PFSK-1 (cell line): ENCODE results near the gene MYMK.

ENCODE experiments used
- FOXP2 ChIP-seq: optimal IDR thresholded peaks from 2 replicates; pipeline ENCODE3; 2011; ENCODE audit warnings: borderline replicate concordance, control low read depth, inconsistent platforms; ENCODE audit not compliant: insufficient read depth; ENCODE audit errors: extremely low read length, extremely low read depth
- REST ChIP-seq, 2 experiments: IDR thresholded peaks; 2 replicates each; pipeline versions ENCODE4 v1.6.1 to v1.8.0; 2011 to 2012; ENCODE audit warnings: low read depth in 2 of 2, low read length in 2 of 2, control low read depth in 1 of 2, inconsistent platforms in 1 of 2, mild to moderate bottlenecking in 1 of 2, moderate library complexity in 1 of 2; ENCODE audit not compliant: insufficient read depth in 1 of 2

GRCh38 chr9:133472753-133473378 lies 51.9 kb downstream of the MYMK start:
- TF ChIP-seq FOXP2 (no peak), REST (IDR thresholded peaks at IDR 0.05; ENCODE audit: insufficient read depth in 1 of 2, low read depth in 2 of 2, low read length in 2 of 2) (no peak)
